GM12878 (cell line): ENCODE measurements around the gene TMEM52B. TPM values are rescaled to one million over a fixed set of nuclear protein-coding genes. Genes with fewer than 3 reads are reported as not detected.

Experiments
- ATAC-seq: fragments of 200-7000 bp; cut with Tn5 transposase; 3 replicates; pipeline ENCODE4 v1.9.1; 2020; ENCODE audit warnings: mild to moderate bottlenecking, moderate library complexity
- BruUV-seq: library from RNA; stranded (reverse); fragments of 400-500 nt; replicated peaks from 2 replicates; lab custom pipeline; 2021; lab: Mats Ljungman, UMichigan
- CTCF ChIA-PET: fragments of 300-600 bp; sonication (Branson Sonifier 250); formaldehyde crosslinking; extraction: SDS; loops from one replicate; lab custom pipeline; 2021; ENCODE audit warnings: inconsistent platforms; lab: Yijun Ruan, JAX
- POLR2A ChIA-PET: fragments of 350-600 bp; formaldehyde crosslinking; extraction: SDS; loops from one replicate; lab custom pipeline; 2021; ENCODE audit warnings: inconsistent platforms; lab: Charles Lee
- RAD21 ChIA-PET: fragments of 300-600 bp; sonication (Branson Sonifier 250); formaldehyde crosslinking; loops from one replicate; lab custom pipeline; 2023; ENCODE audit warnings: antibody characterized with exemption; ENCODE audit not compliant: unreplicated experiment; lab: Charles Lee
- SMC1A ChIA-PET: fragments of 300-600 bp; sonication (Branson Sonifier 250); formaldehyde crosslinking; loops from one replicate; lab custom pipeline; 2023; ENCODE audit not compliant: unreplicated experiment, uncharacterized antibody; lab: Charles Lee
- DNase-seq: peaks from one replicate; pipeline ENCODE4 v3.0.0-alpha.2; 2011; ENCODE audit warnings: low read depth, low spot score
- FAIRE-seq: peaks from 3 replicates; lab custom pipeline; 2011; peaks lifted over from hg19 to GRCh38; lab: Jason Lieb, UNC
- H2AFZ ChIP-seq: 2 replicates; pipeline ENCODE4 v1.6.0; 2011; ENCODE audit warnings: low read depth, low read length, control low read depth; ENCODE audit not compliant: control insufficient read depth
- H3K27ac ChIP-seq: 2 replicates; pipeline ENCODE4 v1.5.1; 2011; ENCODE audit warnings: control low read depth; ENCODE audit not compliant: control insufficient read depth, insufficient read depth
- H3K27me3 ChIP-seq, 2 experiments: replicated peaks in 1 of 2; 2 replicates each; pipeline versions ENCODE4 v1.6.0 to v1.6.1; 2011; ENCODE audit warnings: low read length in 1 of 2; ENCODE audit not compliant: control insufficient read depth in 2 of 2, insufficient read depth in 2 of 2
- H3K36me3 ChIP-seq, 2 experiments: 2 replicates each; pipeline ENCODE4 v1.5.1; 2011; ENCODE audit warnings: low read length in 1 of 2; ENCODE audit not compliant: control insufficient read depth in 2 of 2, insufficient read depth in 2 of 2
- H3K4me1 ChIP-seq: 2 replicates; pipeline ENCODE4 v1.6.1; 2011; ENCODE audit warnings: mild to moderate bottlenecking, low read length, moderate library complexity, mixed read lengths; ENCODE audit not compliant: control insufficient read depth, insufficient read depth
- H3K4me2 ChIP-seq: 2 replicates; pipeline ENCODE4 v1.6.0; 2011; ENCODE audit warnings: control low read depth; ENCODE audit not compliant: control insufficient read depth, insufficient read depth
- H3K4me3 ChIP-seq: fragments of 200-600 bp; sonication (generic); 2 replicates; pipeline ENCODE4 v1.5.1; 2016
- H3K79me2 ChIP-seq: 2 replicates; pipeline ENCODE4 v1.6.0; 2011; ENCODE audit warnings: low read length; ENCODE audit not compliant: control insufficient read depth, insufficient read depth
- H3K9ac ChIP-seq: 2 replicates; pipeline ENCODE4 v1.8.0; 2011; ENCODE audit warnings: low read length, control low read depth, mixed read lengths; ENCODE audit not compliant: control insufficient read depth, insufficient read depth
- H3K9me3 ChIP-seq: replicated peaks from 3 replicates; pipeline ENCODE4 v1.5.1; 2011; ENCODE audit warnings: mild to moderate bottlenecking, low read length; ENCODE audit not compliant: control insufficient read depth, insufficient read depth
- H4K20me1 ChIP-seq: 2 replicates; pipeline ENCODE4 v1.6.0; 2011; ENCODE audit not compliant: control insufficient read depth, insufficient read depth
- TCF3 ChIP-seq: IDR thresholded peaks from 2 replicates; pipeline ENCODE4 v1.6.1; 2012; ENCODE audit warnings: low read depth, mild to moderate bottlenecking, low read length, borderline replicate concordance; ENCODE audit not compliant: insufficient read depth
- WGBS: methylation state at CpG from one replicate; pipeline ENCODE4 v1.1.6; 2016; ENCODE audit warnings: low lambda C conversion rate; ENCODE audit not compliant: insufficient replicate concordance, insufficient coverage; ENCODE audit errors: missing lambda C conversion rate; 5-methylcytosine and 5-hydroxymethylcytosine counted together
- in situ Hi-C: fragments of 300-500 bp; cut with MboI; formaldehyde crosslinking; loops from 9 replicates; pipeline ENCODE4 v1.14.3; 2018; ENCODE audit warnings: mixed read lengths
- intact Hi-C: fragments of 100-400 bp; cut with micrococcal nuclease; formaldehyde crosslinking; loops from one replicate; pipeline ENCODE4 v1.14.2; 2022; ENCODE audit not compliant: unreplicated experiment
- polyA plus RNA-seq, 11 experiments: library from polyadenylated mRNA; depleted of rRNA in 4 of 11; unstranded in 6 of 11; stranded (reverse) in 5 of 11; fragments of >200 nt; fragmentation: Nextera tagmentation in 4 of 11; fragmentation: Illumina TruSeq in 1 of 11; extraction: Ambion mirVana in 4 of 11; extraction: Trizol in 1 of 11; gene quantifications; 1 replicate in 1 of 11; 2 replicates in 10 of 11; pipeline versions ENCODE4 v1.2.1 to v1.2.3, GENCODE V29; 2011 to 2016; ENCODE audit warnings: inconsistent platforms in 2 of 11, missing spikeins in 2 of 11, low read depth in 1 of 11
- total RNA-seq, 4 experiments: library from RNA; depleted of rRNA in 3 of 4; stranded (reverse); fragments of >200 nt in 3 of 4; fragmentation: Illumina TruSeq in 1 of 4; extraction: Trizol in 1 of 4; gene quantifications; 2 replicates each; pipeline versions ENCODE4 v1.2.1 to v1.2.3, GENCODE V29; 2013 to 2021
- TF ChIP-seq, protein P1 (sequence below): IDR thresholded peaks from 2 replicates; pipeline ENCODE4 v1.6.1; 2012; ENCODE audit warnings: mild to moderate bottlenecking, low read depth, low read length

The TMEM52B gene
- total and polyA plus RNA-seq, 10 of the 15 experiments (the other 5 are each of a cell fraction or from before 2014, with no cell fraction given): not detected

DNA sequence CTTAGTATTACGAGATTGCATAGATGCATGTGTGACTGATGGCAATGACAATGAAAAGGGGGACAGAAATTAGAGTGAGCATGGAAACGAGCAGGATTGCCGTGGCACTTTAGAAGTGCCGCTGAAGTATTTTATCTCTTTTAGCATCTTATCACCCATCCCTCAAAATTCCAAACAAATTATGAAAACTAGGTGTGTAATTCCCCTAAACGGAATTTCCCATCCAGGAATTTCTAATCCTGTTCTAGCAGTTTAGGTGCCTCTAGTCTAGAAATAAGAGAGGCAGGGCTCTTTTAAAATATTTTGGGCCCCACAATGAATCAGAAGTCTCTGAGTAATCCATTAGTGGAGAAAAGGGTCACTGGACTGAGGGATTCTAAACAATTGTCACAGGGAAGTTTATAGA, 947 bp downstream of the TMEM52B start:
- FAIRE-seq (no peak), ATAC-seq (no peak), DNase-seq (no peak)
- POLR2A ChIA-PET: no interaction called here
- Histone ChIP-seq H3K79me2 (no peaks in the 10 kb centered on the region), H4K20me1 (no peaks in the 10 kb centered on the region), H3K9me3 (no peaks in the 10 kb centered on the region), H3K36me3 (no peaks in the 10 kb centered on the region), H3K4me3 (no peak overlapping the region), H3K9ac (no peak overlapping the region), H3K27ac (no peak overlapping the region), H2AFZ (no peak overlapping the region), H3K27me3 (peaks cover 0 to 2% of the 10 kb centered on the region in 2 experiments; a peak in 1 of 4 replicates), H3K4me2 (no peak overlapping the region), H3K4me1 (no peaks in the 10 kb centered on the region)
- WGBS: 59% methylated on average over 5 of the region's 5 CpGs
- BruUV-seq: no TSS peak
- RAD21 ChIA-PET: no interaction called here
- CTCF ChIA-PET: interaction anchor here (0.6 kb wide), 1 partner anchor 468 kb away, joined by 3 read pairs; no protein-coding TSS in a partner anchor
- intact Hi-C loops: no loop called here
- in situ Hi-C loops: no loop called here
- TF ChIP-seq TCF3: no peak
- TF ChIP-seq, protein P1, sequence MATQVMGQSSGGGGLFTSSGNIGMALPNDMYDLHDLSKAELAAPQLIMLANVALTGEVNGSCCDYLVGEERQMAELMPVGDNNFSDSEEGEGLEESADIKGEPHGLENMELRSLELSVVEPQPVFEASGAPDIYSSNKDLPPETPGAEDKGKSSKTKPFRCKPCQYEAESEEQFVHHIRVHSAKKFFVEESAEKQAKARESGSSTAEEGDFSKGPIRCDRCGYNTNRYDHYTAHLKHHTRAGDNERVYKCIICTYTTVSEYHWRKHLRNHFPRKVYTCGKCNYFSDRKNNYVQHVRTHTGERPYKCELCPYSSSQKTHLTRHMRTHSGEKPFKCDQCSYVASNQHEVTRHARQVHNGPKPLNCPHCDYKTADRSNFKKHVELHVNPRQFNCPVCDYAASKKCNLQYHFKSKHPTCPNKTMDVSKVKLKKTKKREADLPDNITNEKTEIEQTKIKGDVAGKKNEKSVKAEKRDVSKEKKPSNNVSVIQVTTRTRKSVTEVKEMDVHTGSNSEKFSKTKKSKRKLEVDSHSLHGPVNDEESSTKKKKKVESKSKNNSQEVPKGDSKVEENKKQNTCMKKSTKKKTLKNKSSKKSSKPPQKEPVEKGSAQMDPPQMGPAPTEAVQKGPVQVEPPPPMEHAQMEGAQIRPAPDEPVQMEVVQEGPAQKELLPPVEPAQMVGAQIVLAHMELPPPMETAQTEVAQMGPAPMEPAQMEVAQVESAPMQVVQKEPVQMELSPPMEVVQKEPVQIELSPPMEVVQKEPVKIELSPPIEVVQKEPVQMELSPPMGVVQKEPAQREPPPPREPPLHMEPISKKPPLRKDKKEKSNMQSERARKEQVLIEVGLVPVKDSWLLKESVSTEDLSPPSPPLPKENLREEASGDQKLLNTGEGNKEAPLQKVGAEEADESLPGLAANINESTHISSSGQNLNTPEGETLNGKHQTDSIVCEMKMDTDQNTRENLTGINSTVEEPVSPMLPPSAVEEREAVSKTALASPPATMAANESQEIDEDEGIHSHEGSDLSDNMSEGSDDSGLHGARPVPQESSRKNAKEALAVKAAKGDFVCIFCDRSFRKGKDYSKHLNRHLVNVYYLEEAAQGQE: no peak
- SMC1A ChIA-PET: no interaction called here
